ENCODE measurements around the gene CFAP52. TPM values are rescaled to one million over a fixed set of nuclear protein-coding genes. Genes with fewer than 3 reads are reported as not detected.

The CFAP52 gene
- total RNA-seq, 2 donors from 2014 or later, result 1.7 TPM; not detected in 1

GRCh38 chr17:9676084-9676483 is 99.6 kb downstream of the CFAP52 start:
- Histone ChIP-seq H3K9me3 (no peaks in the 10 kb centered on the region), H3K27ac (no peak overlapping the region), H3K4me1 (replicated peaks) (peaks cover 8% of the 10 kb centered on the region), H3K27me3 (replicated peaks; ENCODE audit: insufficient read depth) (no peaks in the 10 kb centered on the region), H3K36me3 (no peaks in the 10 kb centered on the region), H3K4me3 (no peak overlapping the region)
- TF ChIP-seq, protein P1, sequence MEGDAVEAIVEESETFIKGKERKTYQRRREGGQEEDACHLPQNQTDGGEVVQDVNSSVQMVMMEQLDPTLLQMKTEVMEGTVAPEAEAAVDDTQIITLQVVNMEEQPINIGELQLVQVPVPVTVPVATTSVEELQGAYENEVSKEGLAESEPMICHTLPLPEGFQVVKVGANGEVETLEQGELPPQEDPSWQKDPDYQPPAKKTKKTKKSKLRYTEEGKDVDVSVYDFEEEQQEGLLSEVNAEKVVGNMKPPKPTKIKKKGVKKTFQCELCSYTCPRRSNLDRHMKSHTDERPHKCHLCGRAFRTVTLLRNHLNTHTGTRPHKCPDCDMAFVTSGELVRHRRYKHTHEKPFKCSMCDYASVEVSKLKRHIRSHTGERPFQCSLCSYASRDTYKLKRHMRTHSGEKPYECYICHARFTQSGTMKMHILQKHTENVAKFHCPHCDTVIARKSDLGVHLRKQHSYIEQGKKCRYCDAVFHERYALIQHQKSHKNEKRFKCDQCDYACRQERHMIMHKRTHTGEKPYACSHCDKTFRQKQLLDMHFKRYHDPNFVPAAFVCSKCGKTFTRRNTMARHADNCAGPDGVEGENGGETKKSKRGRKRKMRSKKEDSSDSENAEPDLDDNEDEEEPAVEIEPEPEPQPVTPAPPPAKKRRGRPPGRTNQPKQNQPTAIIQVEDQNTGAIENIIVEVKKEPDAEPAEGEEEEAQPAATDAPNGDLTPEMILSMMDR (IDR thresholded peaks at IDR 0.05), result peak in 3 of 4 experiments; percentile 9 to 28 (median 14)
- no peak for TF ChIP-seq POLR2A (IDR thresholded peaks at IDR 0.05)
- intact Hi-C loops (cut with DNase I), result no loop called here
- 89% methylated on average over 4 of the region's 4 CpGs for WGBS
- DNase-seq (ENCODE audit: low spot score), result no peak

GRCh38 chr17:9676820-9677310 is 100.4 kb downstream of the CFAP52 start:
- no peak overlapping the region for H3K27ac ChIP-seq
- peaks cover 8% of the 10 kb centered on the region for H3K4me1 ChIP-seq (replicated peaks)
- no peak overlapping the region for H3K4me3 ChIP-seq
- WGBS, result 90% methylated on average over 4 of the region's 4 CpGs
- TF ChIP-seq POLR2A (IDR thresholded peaks at IDR 0.05) (no peak), POLR2AphosphoS5 (IDR thresholded peaks at IDR 0.05) (no peak)
- TF ChIP-seq, protein P1 (IDR thresholded peaks at IDR 0.05), result no peak
- no peaks in the 10 kb centered on the region for H3K9me3 ChIP-seq
- H3K36me3 ChIP-seq, result no peaks in the 10 kb centered on the region
- no peak for DNase-seq (ENCODE audit: low spot score)
- intact Hi-C loops (cut with DNase I), result no loop called here
- no peaks in the 10 kb centered on the region for H3K27me3 ChIP-seq (replicated peaks; ENCODE audit: insufficient read depth)

- Histone ChIP-seq H3K36me3 (no peaks in the 10 kb centered on the region), H3K27ac (no peak overlapping the region), H3K9me3 (no peaks in the 10 kb centered on the region), H3K4me1 (replicated peaks) (peaks cover 8% of the 10 kb centered on the region), H3K27me3 (replicated peaks; ENCODE audit: insufficient read depth) (no peaks in the 10 kb centered on the region), H3K4me3 (no peak overlapping the region)
- no peak for TF ChIP-seq POLR2A (IDR thresholded peaks at IDR 0.05)
- TF ChIP-seq, protein P1 (IDR thresholded peaks at IDR 0.05), result no peak
- no peak for TF ChIP-seq POLR2AphosphoS5 (IDR thresholded peaks at IDR 0.05)
- no peak for DNase-seq (ENCODE audit: low spot score)
- intact Hi-C loops (cut with DNase I), result no loop called here
- WGBS, result 81% methylated on average over 7 of the region's 7 CpGs
Measured at GRCh38 chr17:9677411-9677810, 101.0 kb downstream of the CFAP52 start.

- H3K4me3 ChIP-seq, result no peak overlapping the region
- TF ChIP-seq POLR2AphosphoS5 (IDR thresholded peaks at IDR 0.05) (no peak), POLR2A (IDR thresholded peaks at IDR 0.05) (no peak)
- TF ChIP-seq, protein P1 (IDR thresholded peaks at IDR 0.05), result no peak
- H3K27ac ChIP-seq, result no peak overlapping the region
- 73% methylated on average over 4 of the region's 4 CpGs for WGBS
- H3K9me3 ChIP-seq, result no peaks in the 10 kb centered on the region
- intact Hi-C loops (cut with DNase I), result no loop called here
- H3K36me3 ChIP-seq, result no peaks in the 10 kb centered on the region
- peaks cover 8% of the 10 kb centered on the region for H3K4me1 ChIP-seq (replicated peaks)
- DNase-seq (ENCODE audit: low spot score), result no peak
- H3K27me3 ChIP-seq (replicated peaks; ENCODE audit: insufficient read depth), result no peaks in the 10 kb centered on the region
Measured at GRCh38 chr17:9677896-9678295, 101.5 kb downstream of the CFAP52 start.

GRCh38 chr17:9684955-9685621 is 108.6 kb downstream of the CFAP52 start:
- Histone ChIP-seq H3K9me3 (no peaks in the 10 kb centered on the region), H3K4me1 (replicated peaks) (no peaks in the 10 kb centered on the region), H3K4me3 (no peak overlapping the region), H3K27me3 (replicated peaks; ENCODE audit: insufficient read depth) (no peaks in the 10 kb centered on the region), H3K27ac (peak overlapping the region; percentile 78 to 84), H3K36me3 (no peaks in the 10 kb centered on the region)
- intact Hi-C loops (cut with DNase I), result no loop called here
- peak; percentile 69 for TF ChIP-seq POLR2AphosphoS5 (IDR thresholded peaks at IDR 0.05)
- TF ChIP-seq, protein P1 (IDR thresholded peaks at IDR 0.05), result no peak
- no peak for TF ChIP-seq POLR2A (IDR thresholded peaks at IDR 0.05)
- DNase-seq (ENCODE audit: low spot score), result peak; percentile 80
- 44% methylated on average over 10 of the region's 10 CpGs for WGBS

Measured in prostate gland (tissue), 2 donors.